DOHH2 (cell line): ENCODE measurements around the gene PRKCE.

Source experiments
- CTCF ChIP-seq: fragments of 200-600 bp; sonication (generic); IDR thresholded peaks from one replicate; pipeline ENCODE4 v1.5.1; 2014; ENCODE audit warnings: antibody characterized with exemption, mild to moderate bottlenecking, low read depth, low read length; ENCODE audit not compliant: poor library complexity, severe bottlenecking
- EZH2phosphoT487 ChIP-seq: fragments of 200-600 bp; sonication (generic); IDR thresholded peaks from 2 replicates; pipeline ENCODE4 v1.6.1; 2017; ENCODE audit warnings: borderline replicate concordance, mild to moderate bottlenecking, antibody characterized with exemption, low read length, moderate library complexity, mixed read lengths

GRCh38 chr2:45668509-45668908 lies 17.0 kb downstream of the PRKCE start:
- TF ChIP-seq EZH2phosphoT487 (no peak), CTCF (no peak)
